ENCODE data around the gene SLC25A12. TPM values are rescaled to one million over a fixed set of nuclear protein-coding genes. Genes with fewer than 3 reads are reported as not detected.
A peak's percentile ranks its signal among the peaks of the same experiment; 100 is the strongest.

The SLC25A12 gene, protein sequence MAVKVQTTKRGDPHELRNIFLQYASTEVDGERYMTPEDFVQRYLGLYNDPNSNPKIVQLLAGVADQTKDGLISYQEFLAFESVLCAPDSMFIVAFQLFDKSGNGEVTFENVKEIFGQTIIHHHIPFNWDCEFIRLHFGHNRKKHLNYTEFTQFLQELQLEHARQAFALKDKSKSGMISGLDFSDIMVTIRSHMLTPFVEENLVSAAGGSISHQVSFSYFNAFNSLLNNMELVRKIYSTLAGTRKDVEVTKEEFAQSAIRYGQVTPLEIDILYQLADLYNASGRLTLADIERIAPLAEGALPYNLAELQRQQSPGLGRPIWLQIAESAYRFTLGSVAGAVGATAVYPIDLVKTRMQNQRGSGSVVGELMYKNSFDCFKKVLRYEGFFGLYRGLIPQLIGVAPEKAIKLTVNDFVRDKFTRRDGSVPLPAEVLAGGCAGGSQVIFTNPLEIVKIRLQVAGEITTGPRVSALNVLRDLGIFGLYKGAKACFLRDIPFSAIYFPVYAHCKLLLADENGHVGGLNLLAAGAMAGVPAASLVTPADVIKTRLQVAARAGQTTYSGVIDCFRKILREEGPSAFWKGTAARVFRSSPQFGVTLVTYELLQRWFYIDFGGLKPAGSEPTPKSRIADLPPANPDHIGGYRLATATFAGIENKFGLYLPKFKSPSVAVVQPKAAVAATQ
- 22.9 and 23.6 TPM in 2 replicates for total RNA-seq (2014; rRNA removed; shearing (Covaris generic))

DNA sequence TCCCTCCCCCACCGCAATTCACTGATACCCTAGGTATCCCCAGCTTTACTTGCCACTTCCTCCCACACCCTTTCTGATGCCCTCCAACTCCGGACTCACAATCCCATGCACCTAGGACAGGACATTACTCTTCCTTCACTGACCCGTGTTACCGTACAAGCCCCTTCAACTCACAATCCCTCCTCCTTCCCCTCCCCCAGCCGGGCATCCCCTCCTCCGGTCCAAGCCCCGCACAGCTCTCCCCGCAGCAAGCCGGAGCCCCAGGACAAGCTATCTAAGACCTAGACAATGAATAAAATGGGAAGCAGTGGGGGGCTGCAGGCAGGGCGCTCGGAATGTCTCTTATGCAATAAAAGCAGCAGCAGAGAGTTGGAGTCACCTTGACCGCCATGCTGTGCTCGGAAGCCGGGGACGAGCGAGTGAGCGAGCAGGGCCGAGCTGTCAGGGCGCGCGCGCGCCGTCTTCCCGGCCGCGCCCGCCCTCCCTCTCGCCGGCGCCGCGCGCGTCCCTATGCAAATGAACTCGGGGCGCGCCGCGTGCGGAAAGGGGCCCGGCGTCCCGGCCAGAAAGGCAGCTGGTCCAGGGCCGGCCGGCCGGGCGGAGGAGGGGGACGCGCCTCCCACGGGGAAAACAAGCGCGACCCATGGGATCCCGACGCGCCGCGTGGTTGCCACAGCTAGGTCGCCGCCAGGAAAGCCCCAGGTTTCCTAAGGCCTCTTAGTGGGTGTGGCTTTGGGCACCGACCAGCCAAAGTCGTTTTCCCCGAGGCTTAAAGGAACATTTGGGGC, at the start of gene SLC25A12:
SLC25A12 (minus strand) TSS at position 421 of the 788 bp plus-strand sequence; CDS start at position 391, 30 bp downstream.
- peaks cover 3% of the 10 kb centered on the region for H3K9me3 ChIP-seq (replicated peaks)
- H3K27ac ChIP-seq, result peak within 1 kb of the TSS; percentile 49
- H3K4me1 ChIP-seq, result no peaks in the 10 kb centered on the region; the same call in 1 of the 2 replicates
- no peaks in the 10 kb centered on the region for H3K27me3 ChIP-seq
- H3K36me3 ChIP-seq, result no peaks in the 10 kb centered on the region
- H3K4me3 ChIP-seq, result peak within 1 kb of the TSS; percentile 82
- DNase-seq, result peak; percentile 85 to 90

DNA sequence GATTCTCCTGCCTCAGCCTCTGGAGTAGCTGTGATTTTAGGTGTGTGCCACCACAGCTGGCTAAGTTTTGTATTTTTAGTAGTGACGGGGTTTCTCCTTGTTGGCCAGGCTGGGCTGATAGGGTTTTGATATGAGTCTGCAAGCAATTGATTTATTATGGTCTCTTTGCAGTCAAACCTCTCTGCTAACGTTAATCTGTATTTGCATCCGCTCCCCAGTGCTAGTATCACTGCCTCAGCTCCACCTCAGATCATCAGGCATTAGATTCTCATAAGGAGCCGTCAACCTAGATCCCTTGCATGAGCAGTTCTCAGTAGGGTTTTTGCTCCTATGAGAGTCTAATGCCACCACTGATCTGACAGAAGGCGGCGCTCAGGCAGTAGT, 47.3 kb upstream of the SLC25A12 start:
- Histone ChIP-seq H3K4me1 (no peaks in the 10 kb centered on the region), H3K9me3 (replicated peaks) (no peaks in the 10 kb centered on the region; the same call in 1 of the 2 replicates), H3K27ac (no peak overlapping the region), H3K36me3 (peaks cover 11% of the 10 kb centered on the region), H3K4me3 (no peak overlapping the region), H3K27me3 (no peaks in the 10 kb centered on the region)
- DNase-seq, result no peak

DNA sequence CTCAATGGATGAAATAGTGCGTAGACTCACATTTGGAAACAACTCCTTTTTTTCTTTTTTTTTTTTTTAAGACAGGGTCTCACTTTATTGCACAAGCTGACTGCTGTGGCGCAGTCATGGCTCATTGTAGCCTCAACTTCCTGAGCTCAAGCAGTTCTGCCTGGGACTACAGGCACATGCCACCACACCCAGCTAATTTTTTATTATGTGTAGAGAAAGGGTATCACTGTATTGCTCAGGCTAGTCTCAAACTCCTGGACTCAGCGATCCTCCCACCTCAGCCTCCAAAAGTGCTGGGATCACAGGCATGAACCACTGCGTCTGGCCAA, 45.7 kb upstream of the SLC25A12 start:
- H3K36me3 ChIP-seq, result peaks cover 15% of the 10 kb centered on the region
- no peak overlapping the region for H3K27ac ChIP-seq
- H3K9me3 ChIP-seq (replicated peaks), result no peaks in the 10 kb centered on the region; the same call in 1 of the 2 replicates
- no peaks in the 10 kb centered on the region for H3K4me1 ChIP-seq
- no peaks in the 10 kb centered on the region for H3K27me3 ChIP-seq
- no peak for DNase-seq
- no peak overlapping the region for H3K4me3 ChIP-seq

DNA sequence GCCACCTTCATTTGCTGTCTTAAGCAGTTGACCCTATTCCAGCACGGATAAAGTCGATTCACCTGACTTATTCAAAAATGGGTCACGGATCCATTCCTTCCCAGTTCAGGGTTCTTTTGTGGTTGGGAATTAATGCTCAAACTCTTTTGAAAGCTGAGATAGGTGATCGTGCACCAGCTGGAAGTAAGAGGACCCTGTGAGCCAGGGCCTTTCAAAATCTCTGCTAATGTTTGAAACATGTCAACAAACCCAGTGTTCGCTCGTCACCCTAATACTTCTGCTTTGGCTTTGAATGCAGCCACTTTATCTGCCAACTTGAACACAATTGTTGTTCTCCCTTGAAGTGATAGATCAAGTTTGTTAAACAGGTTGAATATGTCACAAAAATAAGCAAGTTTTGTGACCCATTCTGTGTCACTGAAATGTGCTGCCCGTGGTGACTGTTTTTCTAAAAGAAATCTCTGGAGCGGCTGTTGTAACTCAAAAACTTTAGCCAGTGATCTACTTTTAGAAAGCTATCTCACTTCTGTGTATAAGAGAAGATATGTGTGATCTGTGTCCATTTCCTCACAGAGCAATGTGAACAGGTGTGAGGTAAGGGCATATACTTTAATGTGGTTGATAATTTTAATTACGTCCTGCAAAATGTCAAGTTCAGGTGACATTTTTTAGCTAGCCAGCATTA, 45.2 kb upstream of the SLC25A12 start:
- no peak for DNase-seq
- H3K4me1 ChIP-seq, result no peaks in the 10 kb centered on the region
- H3K4me3 ChIP-seq, result no peak overlapping the region
- no peaks in the 10 kb centered on the region for H3K27me3 ChIP-seq
- no peak overlapping the region for H3K27ac ChIP-seq
- peaks cover 17% of the 10 kb centered on the region for H3K36me3 ChIP-seq
- no peaks in the 10 kb centered on the region; the same call in 1 of the 2 replicates for H3K9me3 ChIP-seq (replicated peaks)

DNA sequence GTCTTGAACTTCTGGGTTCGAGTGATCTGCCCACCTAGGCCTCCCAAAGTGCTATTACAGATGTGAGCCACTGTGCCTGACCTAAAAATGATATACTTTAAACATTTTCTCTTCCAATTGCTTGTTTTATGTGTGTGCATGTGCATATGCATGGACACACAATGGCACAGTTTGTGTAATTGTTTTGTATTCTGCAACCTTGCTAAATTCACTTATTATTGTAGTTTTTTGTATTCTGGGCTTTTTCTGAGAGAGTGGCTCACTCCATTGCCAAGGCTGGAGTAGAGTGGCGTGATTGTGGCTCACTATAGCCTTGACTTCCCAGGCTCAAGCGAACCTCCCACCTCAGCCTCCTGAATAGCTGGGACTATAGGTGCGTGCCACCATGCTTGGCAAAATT, 36.3 kb upstream of the SLC25A12 start:
- Histone ChIP-seq H3K36me3 (peaks cover 57% of the 10 kb centered on the region), H3K27ac (no peak overlapping the region), H3K4me1 (no peaks in the 10 kb centered on the region), H3K4me3 (no peak overlapping the region), H3K27me3 (no peaks in the 10 kb centered on the region), H3K9me3 (replicated peaks) (no peaks in the 10 kb centered on the region)
- DNase-seq, result no peak

DNA sequence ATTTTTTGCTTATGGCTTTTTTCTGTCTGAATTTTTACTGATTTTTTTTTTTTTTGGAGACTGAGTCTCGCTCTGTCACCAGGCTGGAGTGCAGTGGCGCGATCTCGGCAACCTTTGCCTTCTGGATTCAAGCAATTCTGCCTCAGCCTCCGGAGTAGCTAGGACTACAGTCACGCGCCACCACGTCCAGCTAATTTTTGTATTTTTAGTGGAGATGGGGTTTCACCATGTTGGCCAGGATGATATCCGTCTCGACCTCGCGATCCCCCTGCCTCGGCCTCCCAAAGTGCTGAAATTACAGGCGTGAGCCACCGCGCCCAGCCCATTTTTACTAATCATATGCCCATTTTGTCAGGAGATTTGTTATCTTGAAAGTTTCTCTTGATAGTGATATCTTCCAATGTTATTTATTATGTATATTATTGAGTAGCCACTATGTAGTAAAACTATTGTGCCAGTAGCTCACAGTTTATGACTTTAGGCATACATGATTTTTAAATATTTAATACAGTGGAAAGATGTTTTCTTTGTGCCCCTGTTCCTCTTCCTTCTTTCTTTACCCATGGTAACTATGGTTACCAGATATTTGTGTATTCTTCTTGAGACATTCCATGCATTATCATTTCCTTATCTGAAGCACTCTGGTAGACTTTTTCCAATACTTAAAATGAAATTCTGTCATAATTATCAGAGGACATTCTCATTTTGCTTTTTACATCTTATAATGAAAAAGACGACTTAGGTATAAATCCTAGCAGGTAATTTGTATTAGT, 30.3 kb upstream of the SLC25A12 start:
- no peak for DNase-seq
- H3K36me3 ChIP-seq, result peaks cover 26% of the 10 kb centered on the region
- no peak overlapping the region for H3K4me3 ChIP-seq
- H3K9me3 ChIP-seq (replicated peaks), result no peaks in the 10 kb centered on the region
- no peak overlapping the region for H3K27ac ChIP-seq
- no peaks in the 10 kb centered on the region for H3K27me3 ChIP-seq
- peaks cover 2% of the 10 kb centered on the region; the same call in 1 of the 2 replicates for H3K4me1 ChIP-seq

DNA sequence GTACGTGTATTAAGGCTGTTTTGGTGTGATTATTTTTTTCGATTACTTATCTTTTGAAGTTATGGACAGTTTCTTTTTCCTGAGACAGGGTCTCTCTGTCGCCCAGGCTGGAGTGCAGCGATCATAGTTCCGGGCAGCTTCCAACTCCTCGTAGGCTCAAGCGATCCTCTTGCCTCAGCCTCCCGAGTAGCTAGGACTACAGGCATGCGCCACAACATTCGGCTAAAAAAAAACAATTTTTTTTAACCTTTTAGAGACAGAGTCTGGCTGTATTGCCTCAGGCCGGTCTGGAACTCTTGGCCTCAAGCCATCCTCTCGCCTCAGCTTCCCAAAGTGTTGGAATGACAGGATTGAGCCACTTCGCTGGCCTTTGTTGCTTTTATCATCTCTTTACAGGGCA, 29.2 kb upstream of the SLC25A12 start:
- peak overlapping the region; percentile 89 for H3K27ac ChIP-seq
- no peaks in the 10 kb centered on the region for H3K9me3 ChIP-seq (replicated peaks)
- H3K4me3 ChIP-seq, result peak overlapping the region; percentile 90
- peaks cover 15% of the 10 kb centered on the region for H3K36me3 ChIP-seq
- no peaks in the 10 kb centered on the region for H3K27me3 ChIP-seq
- DNase-seq, result peak; percentile 51 to 60
- peaks cover 2% of the 10 kb centered on the region; the same call in 1 of the 2 replicates for H3K4me1 ChIP-seq

DNA sequence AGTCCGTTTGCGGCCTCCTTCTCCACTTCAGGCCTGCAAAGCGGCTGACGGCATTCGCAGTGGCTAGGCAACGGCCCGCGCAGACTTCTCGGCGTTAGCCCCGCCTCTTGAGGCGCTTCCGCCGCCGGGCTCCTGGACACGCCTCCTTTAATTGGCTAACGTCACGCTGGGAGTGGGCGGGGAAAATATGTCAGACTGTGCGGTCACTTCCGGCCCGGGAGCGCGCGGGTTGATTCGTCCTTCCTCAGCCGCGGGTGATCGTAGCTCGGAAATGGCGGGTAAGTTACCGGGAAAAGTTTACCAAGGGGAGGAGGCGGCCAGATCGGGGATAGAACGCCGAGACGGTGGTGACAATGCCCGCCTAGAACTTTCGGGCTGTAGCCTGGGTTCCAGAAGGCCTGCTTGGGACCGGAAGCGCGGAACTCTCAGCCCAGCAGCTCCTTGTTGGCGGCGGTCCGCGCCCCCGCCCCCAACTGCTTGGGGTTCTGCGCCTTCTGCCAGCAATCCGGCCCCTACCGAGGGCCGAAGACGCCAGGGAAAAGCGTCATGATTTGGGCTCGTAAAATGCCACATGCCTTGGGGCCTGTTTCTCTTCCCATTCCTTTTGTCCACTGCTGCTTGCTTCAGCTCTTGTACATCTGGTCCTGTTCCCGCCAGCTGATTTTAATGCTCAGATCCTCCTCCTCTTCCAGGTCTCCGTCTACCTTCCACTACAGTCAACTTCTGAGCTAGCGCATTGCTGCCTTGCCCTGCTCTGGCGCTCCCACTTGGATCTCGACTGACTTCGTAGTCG, 28.4 kb upstream of the SLC25A12 start, which contains the start of gene HAT1:
HAT1 (plus strand) TSS at position 232 of the 793 bp plus-strand sequence; CDS start at position 272, 40 bp downstream.
- H3K36me3 ChIP-seq, result peaks cover 10% of the 10 kb centered on the region
- no peaks in the 10 kb centered on the region for H3K27me3 ChIP-seq
- peaks cover 2% of the 10 kb centered on the region; the same call in 1 of the 2 replicates for H3K4me1 ChIP-seq
- peak within 1 kb of the TSS; percentile 89 for H3K27ac ChIP-seq
- H3K9me3 ChIP-seq (replicated peaks), result no peaks in the 10 kb centered on the region
- DNase-seq, result peak; percentile 97 to 98
- peak within 1 kb of the TSS; percentile 90 for H3K4me3 ChIP-seq

DNA sequence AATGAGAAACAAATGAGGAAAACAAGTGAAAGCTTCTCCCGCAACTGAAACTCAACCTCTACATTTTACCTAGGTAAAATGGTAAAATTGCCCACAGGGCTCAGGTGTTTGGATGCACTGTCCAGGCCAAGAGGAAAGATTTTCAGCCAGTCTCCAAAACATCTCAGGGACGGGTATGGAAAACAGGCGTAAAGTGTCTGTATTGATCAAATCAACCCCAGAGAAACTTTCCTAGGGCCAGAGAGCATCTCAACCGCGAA, 27.9 kb upstream of the SLC25A12 start:
- H3K4me1 ChIP-seq, result peaks cover 2% of the 10 kb centered on the region; the same call in 1 of the 2 replicates
- H3K36me3 ChIP-seq, result peaks cover 5% of the 10 kb centered on the region; the same call in 1 of the 2 replicates
- no peak for DNase-seq
- H3K27ac ChIP-seq, result peak overlapping the region; percentile 89
- H3K9me3 ChIP-seq (replicated peaks), result no peaks in the 10 kb centered on the region
- H3K27me3 ChIP-seq, result no peaks in the 10 kb centered on the region
- H3K4me3 ChIP-seq, result peak overlapping the region; percentile 90

DNA sequence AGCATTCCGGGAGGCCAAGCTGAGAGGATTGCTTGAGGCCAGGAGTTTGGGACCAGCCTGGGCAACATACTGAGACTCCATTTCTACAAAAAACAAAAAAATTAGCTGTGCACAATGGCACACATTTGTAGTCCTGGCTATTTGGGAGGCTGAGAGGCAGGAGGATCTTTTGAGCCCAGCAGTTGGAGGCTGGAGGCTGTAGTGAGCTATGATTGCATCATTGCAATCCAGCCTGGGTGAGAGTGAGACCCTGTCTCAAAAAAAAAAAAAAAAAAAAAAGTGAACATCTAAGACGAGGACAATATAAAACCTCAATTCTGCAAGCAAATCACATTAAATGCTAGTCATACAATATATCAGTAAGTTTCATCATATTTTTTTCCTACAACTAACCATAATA, 25.4 kb upstream of the SLC25A12 start:
- DNase-seq, result no peak

DNA sequence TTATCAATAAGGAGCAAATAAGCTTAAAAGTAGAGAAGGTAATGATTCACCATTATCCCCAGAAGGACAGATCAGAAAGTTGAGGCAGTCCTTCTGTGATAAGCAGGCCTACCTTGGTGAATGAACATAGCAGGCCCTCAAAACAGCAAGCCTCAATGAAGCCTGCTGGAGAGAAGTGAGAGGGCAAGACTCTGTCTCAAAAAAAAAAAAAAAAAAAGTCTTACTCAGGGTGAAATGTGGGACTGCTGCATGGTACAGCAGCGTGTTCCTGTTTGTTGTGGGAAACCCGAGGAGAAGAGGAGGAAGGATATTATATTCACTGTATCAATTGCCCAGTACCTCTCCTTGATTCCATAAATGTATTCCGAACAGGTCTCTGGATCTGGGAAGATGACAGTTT, 19.5 kb upstream of the SLC25A12 start:
- H3K9me3 ChIP-seq (replicated peaks), result no peaks in the 10 kb centered on the region
- no peaks in the 10 kb centered on the region for H3K36me3 ChIP-seq
- no peak overlapping the region for H3K4me3 ChIP-seq
- no peaks in the 10 kb centered on the region for H3K27me3 ChIP-seq
- H3K27ac ChIP-seq, result no peak overlapping the region
- H3K4me1 ChIP-seq, result no peaks in the 10 kb centered on the region
- no peak for DNase-seq

More for the DNA sequence above, 25.4 kb upstream of the SLC25A12 start:
- Histone ChIP-seq H3K36me3 (no peaks in the 10 kb centered on the region), H3K27ac (no peak overlapping the region), H3K4me1 (peaks cover 2% of the 10 kb centered on the region; the same call in 1 of the 2 replicates), H3K4me3 (no peak overlapping the region), H3K9me3 (replicated peaks) (no peaks in the 10 kb centered on the region), H3K27me3 (no peaks in the 10 kb centered on the region)

DNA sequence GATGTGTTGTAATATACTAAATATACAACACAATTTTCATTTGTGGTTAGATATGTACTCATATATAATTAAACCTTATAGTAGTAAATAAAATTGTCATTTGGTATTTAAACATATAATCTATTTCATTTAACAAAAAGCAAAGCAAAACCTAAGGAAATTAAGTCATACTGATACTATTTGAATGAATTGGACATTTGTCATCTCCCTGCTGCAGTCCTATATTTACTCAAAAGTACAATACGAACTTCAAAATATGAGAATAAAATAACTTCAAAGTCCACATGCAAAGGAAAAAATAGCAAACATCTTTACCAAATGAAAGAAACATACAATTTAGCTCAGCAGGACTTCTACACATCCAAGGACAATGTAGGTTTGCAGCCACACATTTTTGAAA, 16.4 kb upstream of the SLC25A12 start:
- no peaks in the 10 kb centered on the region for H3K27me3 ChIP-seq
- no peaks in the 10 kb centered on the region for H3K4me1 ChIP-seq
- no peak overlapping the region for H3K27ac ChIP-seq
- no peak overlapping the region for H3K4me3 ChIP-seq
- no peaks in the 10 kb centered on the region for H3K9me3 ChIP-seq (replicated peaks)
- no peak for DNase-seq
- no peaks in the 10 kb centered on the region for H3K36me3 ChIP-seq

DNA sequence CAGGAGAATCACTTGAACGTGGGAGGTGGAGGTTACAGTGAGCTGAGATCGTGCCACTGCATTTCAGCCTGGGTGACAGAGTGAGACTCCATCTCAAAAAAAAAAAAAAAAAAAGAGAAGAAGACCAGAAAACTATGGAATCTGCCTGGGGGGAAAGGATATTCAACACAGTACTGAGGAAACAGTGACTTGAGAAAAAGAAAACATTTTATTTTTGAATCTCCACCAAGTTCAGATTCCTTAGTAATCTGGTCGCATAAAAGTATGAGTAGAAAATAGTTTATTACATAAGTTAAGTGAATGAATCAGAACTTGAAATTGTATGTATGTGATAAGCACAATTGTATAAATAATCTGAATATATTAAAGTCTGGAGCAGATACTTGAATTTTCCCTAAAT, 15.2 kb upstream of the SLC25A12 start:
- no peak overlapping the region for H3K27ac ChIP-seq
- H3K27me3 ChIP-seq, result no peaks in the 10 kb centered on the region
- DNase-seq, result no peak
- no peaks in the 10 kb centered on the region for H3K9me3 ChIP-seq (replicated peaks)
- no peaks in the 10 kb centered on the region for H3K4me1 ChIP-seq
- no peak overlapping the region for H3K4me3 ChIP-seq
- H3K36me3 ChIP-seq, result no peaks in the 10 kb centered on the region

All from SJCRH30 (cell line).